HG02571 (cell line): ENCODE data around the gene NTN1.

Source experiments
- ATAC-seq: cut with Tn5 transposase; IDR thresholded peaks from one replicate; pipeline ENCODE4 v1.9.1; 2021; ENCODE audit warnings: mild to moderate bottlenecking, moderate library complexity; ENCODE audit not compliant: unreplicated experiment

Gene NTN1

DNA sequence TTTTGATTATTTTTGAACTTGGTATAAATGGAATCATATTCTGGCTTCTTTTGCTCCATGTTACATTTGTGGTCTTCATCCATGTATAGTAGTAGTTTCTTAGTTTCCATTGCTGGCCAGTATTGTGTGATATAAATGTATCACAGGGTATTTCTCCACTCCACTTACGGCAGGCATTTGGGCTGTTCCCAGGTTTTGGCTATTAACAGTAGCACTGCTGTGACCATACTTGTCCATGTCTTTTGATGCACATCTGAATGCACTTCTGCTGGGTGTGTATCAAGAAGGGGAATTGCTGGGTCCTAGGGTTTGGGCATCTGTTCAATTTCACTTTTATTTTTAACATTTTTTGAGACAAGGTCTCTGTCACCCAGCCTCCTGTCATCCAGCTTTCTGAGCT is 13.9 kb downstream of the NTN1 start:
- no peak for ATAC-seq

DNA sequence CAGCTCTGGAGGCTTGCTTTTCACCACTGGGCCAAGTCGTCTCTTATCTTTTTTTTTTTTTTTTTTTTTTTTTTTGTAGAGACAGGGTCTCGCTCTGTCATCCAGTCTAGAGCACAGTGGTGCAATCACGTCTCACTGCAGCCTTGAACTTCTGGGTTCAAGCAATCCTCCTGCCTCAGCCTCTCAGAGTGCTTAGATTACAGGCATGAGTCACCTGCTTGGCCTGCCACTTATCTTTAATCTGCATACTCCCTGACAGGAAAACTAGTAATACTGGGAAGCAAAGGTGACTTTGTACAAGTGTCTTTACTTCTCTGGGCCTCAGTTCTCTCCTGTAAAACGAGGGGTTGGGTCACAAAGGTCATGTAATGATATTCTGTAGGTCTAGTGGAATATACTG is 15.0 kb downstream of the NTN1 start:
- ATAC-seq, result no peak

GRCh38 chr17:9037736-9038135 is 16.4 kb downstream of the NTN1 start:
- ATAC-seq, result no peak

DNA sequence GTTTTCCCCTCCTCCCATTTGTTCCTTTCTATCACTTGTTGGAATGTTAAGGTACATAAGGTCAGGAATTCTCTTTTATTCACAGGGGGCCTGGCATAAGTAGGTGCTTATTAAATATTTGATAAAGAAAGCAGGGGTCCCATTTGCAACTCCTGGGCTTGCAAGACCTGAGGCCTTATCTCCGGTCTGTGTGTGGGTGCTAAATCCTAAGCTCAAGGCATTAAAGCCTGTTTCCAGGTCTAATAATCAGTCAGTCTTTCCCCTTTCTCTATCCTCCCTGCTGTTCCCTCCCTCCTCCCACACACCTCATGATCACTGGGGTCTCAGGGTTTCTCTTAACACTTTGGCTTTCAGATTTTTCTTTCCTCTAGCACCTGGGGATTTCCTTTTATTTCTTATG is 17.1 kb downstream of the NTN1 start:
- no peak for ATAC-seq

- ATAC-seq, result no peak
These were observed 23.6 kb downstream of the NTN1 start for GRCh38 chr17:9044772-9045463.

DNA sequence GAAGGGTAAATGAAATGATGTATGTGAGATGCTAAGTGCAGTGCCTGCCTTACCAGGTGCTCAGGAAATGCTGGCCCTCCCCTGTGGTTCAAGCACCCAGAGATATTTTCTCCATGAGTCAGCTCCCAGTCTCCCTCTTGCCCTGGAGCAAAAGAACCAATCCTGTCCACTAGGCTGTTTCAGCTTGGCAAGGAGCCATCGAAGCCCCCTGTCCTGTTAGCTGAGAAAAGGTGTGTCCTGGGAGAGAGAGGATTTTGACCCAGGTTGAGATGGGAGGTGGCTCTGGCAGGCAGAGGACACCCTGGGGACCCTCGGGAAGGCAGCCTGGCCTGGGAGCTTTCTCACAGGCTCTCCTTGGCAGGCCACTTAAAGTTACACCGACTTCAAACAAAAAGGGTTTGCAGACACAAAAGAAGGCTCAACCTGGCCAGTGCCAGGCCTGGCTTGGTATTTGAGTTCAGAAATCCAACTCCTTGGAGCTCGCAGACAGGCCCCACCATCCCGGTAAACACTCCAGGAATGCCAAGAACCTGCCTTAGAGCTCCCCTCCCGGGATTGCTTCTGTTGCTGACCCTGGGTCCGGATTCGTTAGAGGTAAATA is 29.6 kb downstream of the NTN1 start:
- ATAC-seq, result no peak

GRCh38 chr17:9051561-9051960 is 30.3 kb downstream of the NTN1 start:
- no peak for ATAC-seq

- no peak for ATAC-seq
These were observed 31.6 kb downstream of the NTN1 start for GRCh38 chr17:9052921-9053320.

DNA sequence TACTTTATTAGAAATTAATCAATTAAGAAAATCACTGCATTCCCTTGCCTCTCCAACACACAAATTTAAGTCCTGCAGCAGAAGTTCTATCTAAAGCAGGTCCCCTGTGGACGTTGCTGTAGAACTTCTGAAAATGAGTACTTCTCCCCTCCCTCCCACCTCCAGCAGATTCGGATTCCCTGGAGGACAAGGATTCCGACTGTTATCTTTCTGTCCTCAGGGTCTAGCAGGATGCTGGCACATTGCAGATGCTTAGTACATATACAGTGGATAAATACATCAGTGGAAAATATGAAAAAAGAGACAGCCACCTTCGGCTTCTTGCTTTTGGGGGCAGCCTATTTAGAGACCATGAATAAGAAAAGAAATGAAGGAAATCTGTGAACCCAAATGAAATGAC is 32.1 kb downstream of the NTN1 start:
- ATAC-seq, result no peak

DNA sequence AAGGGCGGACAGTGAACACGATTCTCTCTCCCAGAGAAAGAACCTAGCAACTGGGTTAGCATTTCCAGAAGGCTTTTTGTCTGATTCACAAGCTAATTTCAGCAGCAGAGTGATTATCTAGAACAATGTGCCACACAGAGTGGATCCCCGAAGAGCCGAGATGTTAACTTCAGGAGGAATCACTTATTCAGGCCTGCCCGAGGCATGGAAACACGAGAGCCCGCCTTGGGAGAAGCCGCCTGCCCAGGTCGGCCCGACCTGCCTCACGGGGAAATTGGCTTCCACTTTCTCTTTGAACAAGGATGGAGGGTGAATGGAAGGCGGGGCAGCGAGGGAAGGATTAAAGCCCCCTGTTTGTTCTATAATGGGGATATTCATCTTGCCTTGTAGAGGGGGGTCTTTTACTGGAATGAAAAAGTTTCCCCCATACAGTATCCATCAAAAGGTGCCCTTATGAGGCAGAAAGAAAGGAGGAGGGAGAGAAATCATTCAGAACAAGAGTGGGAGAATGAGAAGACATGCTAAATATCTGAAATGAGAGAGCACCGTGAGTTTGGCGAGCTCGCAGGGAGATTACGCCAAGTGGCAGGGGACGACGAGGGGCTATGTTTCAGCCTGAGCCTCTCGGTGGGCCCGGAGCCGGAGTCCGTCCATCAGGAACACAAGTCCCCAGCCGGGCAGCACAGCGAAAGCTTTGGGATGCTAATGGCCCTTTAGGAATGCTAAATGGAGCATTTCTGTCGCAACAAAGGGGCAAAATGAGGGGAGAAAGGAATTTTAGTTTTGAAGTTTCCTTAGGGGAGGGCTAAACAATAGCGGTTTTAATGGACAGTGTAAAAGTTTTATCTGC is 33.0 kb downstream of the NTN1 start:
- ATAC-seq, result no peak

GRCh38 chr17:9055281-9055680 is 34.0 kb downstream of the NTN1 start:
- no peak for ATAC-seq

GRCh38 chr17:9056566-9056965 is 35.3 kb downstream of the NTN1 start:
- ATAC-seq, result no peak

GRCh38 chr17:9057310-9057709 is 36.0 kb downstream of the NTN1 start:
- ATAC-seq, result no peak

DNA sequence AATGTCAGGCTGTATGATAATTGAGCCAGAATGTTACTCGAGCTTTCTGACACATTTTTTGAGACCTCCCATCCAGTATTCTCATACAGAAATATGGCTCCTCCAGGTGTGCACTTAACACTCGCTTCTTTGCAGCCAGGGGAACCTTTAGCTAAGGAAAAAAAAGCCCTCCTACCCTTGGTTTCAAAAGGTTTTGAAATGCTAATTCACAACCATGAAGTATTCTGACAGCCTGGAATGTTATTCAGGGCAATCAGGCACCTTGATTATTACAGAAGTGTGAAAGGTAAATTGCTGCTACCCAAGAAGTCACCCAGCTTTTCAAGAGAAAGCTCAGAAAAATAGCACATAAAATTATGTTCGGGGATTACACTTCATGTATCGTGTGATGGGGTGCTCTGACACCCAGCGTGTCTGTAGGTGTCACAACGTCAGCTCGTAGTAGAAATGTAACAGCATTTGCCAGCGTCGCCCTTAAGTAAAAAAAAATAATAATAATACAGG is 41.1 kb downstream of the NTN1 start:
- ATAC-seq, result no peak

DNA sequence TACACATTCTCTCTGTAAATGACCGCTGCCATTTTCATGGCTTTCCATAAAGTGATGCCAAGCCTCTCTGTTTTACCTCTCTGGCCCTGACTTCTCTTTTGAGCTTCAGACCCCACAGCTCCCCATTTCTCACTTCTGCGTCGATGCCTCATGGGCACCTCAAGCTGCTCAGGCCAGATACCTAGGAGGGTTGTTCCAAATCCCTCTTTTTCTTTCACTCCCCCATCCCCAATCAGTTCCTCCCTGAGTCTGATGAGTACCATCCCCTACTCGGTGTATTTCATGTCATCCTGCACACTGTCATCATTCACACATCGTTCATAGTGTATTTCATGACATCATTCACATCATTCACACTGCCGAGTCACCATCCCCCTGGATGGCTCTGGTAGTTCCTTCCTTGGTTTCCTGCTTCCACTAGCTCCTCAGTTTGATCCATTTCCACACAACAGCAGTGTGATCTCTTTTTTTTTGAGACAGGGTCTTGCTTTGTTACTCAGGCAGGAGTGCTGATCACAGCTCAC is 43.1 kb downstream of the NTN1 start:
- ATAC-seq, result no peak

GRCh38 chr17:9071016-9071415 is 49.7 kb downstream of the NTN1 start:
- no peak for ATAC-seq

- no peak for ATAC-seq
These were observed 50.6 kb downstream of the NTN1 start for GRCh38 chr17:9071811-9072498.

GRCh38 chr17:9072696-9073339 is 51.5 kb downstream of the NTN1 start:
- no peak for ATAC-seq

GRCh38 chr17:9074131-9074530 is 52.8 kb downstream of the NTN1 start:
- ATAC-seq, result no peak

DNA sequence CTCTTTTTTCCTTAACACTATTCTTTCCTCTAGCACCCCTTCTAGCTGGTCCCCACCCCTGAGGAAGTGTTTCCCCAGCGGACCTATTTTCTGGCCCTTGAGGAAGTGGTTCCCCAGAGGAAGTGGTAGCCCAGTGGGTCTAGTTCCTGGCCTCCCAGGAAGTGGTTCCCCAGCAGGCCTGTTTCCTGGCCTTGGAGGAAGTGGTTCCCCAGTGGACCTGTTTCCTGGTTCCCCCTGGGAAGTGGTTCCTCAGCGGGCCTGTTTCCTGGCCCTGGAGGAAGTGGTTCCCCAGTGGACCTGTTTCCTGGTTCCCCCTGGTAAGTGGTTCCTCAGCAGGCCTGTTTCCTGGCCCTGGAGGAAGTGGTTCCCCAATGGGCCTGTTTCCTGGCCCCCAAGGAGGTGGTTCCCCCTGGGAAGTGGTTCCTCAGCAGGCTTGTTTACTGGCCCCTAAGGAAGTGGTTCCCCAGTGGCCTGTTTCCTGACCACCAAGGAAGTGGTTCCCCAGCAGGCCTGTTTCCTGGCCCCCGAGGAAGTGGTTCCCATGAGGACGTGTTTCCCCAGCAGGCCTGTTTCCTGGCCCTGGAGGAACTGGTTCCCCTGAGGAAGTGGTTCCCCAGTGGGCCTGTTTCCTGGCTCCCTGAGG is 58.3 kb downstream of the NTN1 start:
- no peak for ATAC-seq
